Testis (tissue), 3 donors: ENCODE results near the gene IST1. TPM values are rescaled to one million over a fixed set of nuclear protein-coding genes. Genes with fewer than 3 reads are reported as not detected.
A peak's percentile ranks its signal among the peaks of the same experiment; 100 is the strongest.

Experiments
- DNase-seq: peaks from one replicate; pipeline ENCODE4 v3.0.0-alpha.2; 2019
- H3K27ac ChIP-seq, 2 donors: fragments of 200-600 bp; sonication (generic); one replicate each; pipeline ENCODE4 v1.5.1; 2019
- H3K27me3 ChIP-seq: fragments of 200-600 bp; sonication (generic); one replicate; pipeline ENCODE4 v1.5.1; 2019
- H3K36me3 ChIP-seq: fragments of 200-600 bp; sonication (generic); one replicate; pipeline ENCODE4 v1.5.1; 2017; ENCODE audit warnings: low read depth; ENCODE audit errors: missing control alignments
- H3K4me1 ChIP-seq: fragments of 200-600 bp; sonication (generic); one replicate; pipeline ENCODE4 v1.5.1; 2019
- H3K4me3 ChIP-seq, 2 donors: fragments of 200-600 bp; sonication (generic); one replicate each; pipeline ENCODE4 v1.5.1; 2017 to 2019
- H3K9me3 ChIP-seq: fragments of 200-600 bp; sonication (generic); one replicate; pipeline ENCODE4 v1.5.1; 2017
- CTCF ChIP-seq, 3 experiments: fragments of 450-650 bp in 2 of 3; fragments of 200-600 bp in 1 of 3; sonication (generic) in 1 of 3; IDR thresholded peaks; one replicate each; pipeline ENCODE4 v1.5.1; 2016 to 2019; ENCODE audit warnings: antibody characterized with exemption in 3 of 3, mild to moderate bottlenecking in 2 of 3, moderate library complexity in 1 of 3
- POLR2A ChIP-seq: fragments of 450-650 bp; IDR thresholded peaks from one replicate; pipeline ENCODE4 v1.6.1; 2017; ENCODE audit warnings: antibody characterized with exemption, mild to moderate bottlenecking, moderate library complexity
- WGBS, 2 donors: methylation state at CpG; one replicate each; pipeline ENCODE4 v1.1.5; 2018; 5-methylcytosine and 5-hydroxymethylcytosine counted together
- intact Hi-C: fragments of 100-400 bp; cut with DNase I; formaldehyde crosslinking; loops from one replicate; pipeline ENCODE4 v1.15.1; 2023; ENCODE audit warnings: low total_unique reads
- polyA plus RNA-seq: library from polyadenylated mRNA; stranded (reverse); fragments of 350-450 nt; fragmentation: Illumina TruSeq; extraction: RNeasy Lipid Tissue Mini Kit (QIAGEN cat#74804); gene quantifications from one replicate; pipeline ENCODE4 v1.2.3, GENCODE V29; 2014; ENCODE audit warnings: low read depth, low replicate concordance; ENCODE audit not compliant: insufficient read depth
- total RNA-seq, 2 donors: library from RNA; depleted of rRNA; stranded (reverse); fragments of >200 nt; gene quantifications; one replicate each; pipeline ENCODE4 v1.2.3, GENCODE V29; 2016

IST1 gene
- total and polyA plus RNA-seq, 3 donors from 2014 or later = 236 to 306 (median 301) TPM

DNA sequence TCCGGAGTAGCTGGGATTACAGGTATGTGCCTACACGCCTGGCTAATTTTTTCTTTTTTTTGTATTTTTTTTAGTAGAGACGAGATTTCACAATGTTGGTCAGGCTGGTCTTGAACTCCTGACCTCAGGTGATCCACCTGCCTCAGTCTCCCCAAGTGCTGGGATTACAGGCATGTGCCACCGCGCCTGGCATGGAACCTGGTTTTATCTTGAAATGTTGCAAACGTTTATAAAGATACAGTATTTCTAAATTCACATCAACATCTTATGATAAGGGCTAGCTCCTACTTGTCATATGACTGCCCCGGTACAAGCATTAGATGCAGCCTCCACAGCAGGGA is 1.5 kb upstream of the IST1 start:
- peak overlapping the region; percentile 98 for H3K27ac ChIP-seq
- WGBS, 2 donors = 33 to 35% methylated on average over 7 of the region's 7 CpGs
- peaks cover 21% of the 10 kb centered on the region for H3K4me1 ChIP-seq
- H3K4me3 ChIP-seq = peak overlapping the region; percentile 86 to 97
- no peaks in the 10 kb centered on the region for H3K27me3 ChIP-seq
- H3K36me3 ChIP-seq = no peaks in the 10 kb centered on the region
- no peak for TF ChIP-seq POLR2A
- no peak for TF ChIP-seq CTCF (IDR thresholded peaks at IDR 0.05)
- peak; percentile 71 for DNase-seq
- intact Hi-C loops = no loop called here
- H3K9me3 ChIP-seq = no peaks in the 10 kb centered on the region

- Histone ChIP-seq H3K27me3 (no peaks in the 10 kb centered on the region), H3K4me3 (peak overlapping the region; percentile 86 to 97), H3K9me3 (no peaks in the 10 kb centered on the region), H3K27ac (peak overlapping the region; percentile 98), H3K36me3 (no peaks in the 10 kb centered on the region), H3K4me1 (peaks cover 24% of the 10 kb centered on the region)
- intact Hi-C loops = no loop called here
- no peak for TF ChIP-seq CTCF (IDR thresholded peaks at IDR 0.05)
- no peak for TF ChIP-seq POLR2A
- 0 to 1% methylated on average over 31 of the region's 31 CpGs for WGBS, 2 donors
- peak; percentile 72 for DNase-seq
Observed at GRCh38 chr16:71894229-71894920, 956 bp upstream of the IST1 start.

DNA sequence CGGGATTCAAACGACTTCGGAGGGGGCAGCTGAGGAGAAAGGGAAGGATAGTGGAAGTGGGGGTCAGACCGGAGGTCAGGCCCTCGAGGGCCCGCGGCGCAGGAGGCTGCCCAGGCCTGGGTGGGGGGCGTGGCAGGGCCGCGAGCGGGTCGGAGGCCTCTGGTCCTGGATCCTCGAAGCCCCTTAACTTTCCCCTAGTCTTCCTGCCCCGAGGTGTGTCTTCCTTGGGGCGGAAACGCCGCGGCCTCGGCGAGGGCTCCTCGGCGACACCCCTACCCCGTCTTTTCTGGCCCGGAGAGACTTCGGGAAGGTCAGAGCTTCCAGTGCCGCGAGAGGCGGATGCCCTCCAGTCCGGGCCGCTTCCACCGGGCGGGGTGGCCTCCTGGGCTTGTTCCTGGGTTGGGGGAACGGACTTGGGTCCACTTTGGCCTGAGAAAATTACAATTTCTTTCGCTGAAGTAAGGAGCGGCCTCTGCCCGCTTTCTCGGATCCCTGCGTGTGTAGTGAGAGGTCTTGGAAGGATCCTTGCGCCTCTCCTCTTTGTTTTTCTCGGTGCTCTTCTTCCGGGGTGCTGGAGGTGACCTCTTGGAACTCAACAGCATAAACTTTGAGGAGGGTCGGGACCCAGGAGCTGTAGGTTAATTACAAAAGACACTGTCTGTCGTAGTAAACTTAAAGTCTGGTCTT is 491 bp downstream of the IST1 start:
- no peaks in the 10 kb centered on the region for H3K36me3 ChIP-seq
- no peak for TF ChIP-seq POLR2A
- TF ChIP-seq CTCF (IDR thresholded peaks at IDR 0.05) = no peak
- H3K27me3 ChIP-seq = no peaks in the 10 kb centered on the region
- 0 to 1% methylated on average over 39 to 44 of the region's 44 CpGs for WGBS, 2 donors
- intact Hi-C loops = no loop called here
- peak overlapping the region; percentile 86 to 97 for H3K4me3 ChIP-seq
- peak overlapping the region; percentile 98 for H3K27ac ChIP-seq
- H3K4me1 ChIP-seq = peaks cover 35% of the 10 kb centered on the region
- no peaks in the 10 kb centered on the region for H3K9me3 ChIP-seq
- no peak for DNase-seq

DNA sequence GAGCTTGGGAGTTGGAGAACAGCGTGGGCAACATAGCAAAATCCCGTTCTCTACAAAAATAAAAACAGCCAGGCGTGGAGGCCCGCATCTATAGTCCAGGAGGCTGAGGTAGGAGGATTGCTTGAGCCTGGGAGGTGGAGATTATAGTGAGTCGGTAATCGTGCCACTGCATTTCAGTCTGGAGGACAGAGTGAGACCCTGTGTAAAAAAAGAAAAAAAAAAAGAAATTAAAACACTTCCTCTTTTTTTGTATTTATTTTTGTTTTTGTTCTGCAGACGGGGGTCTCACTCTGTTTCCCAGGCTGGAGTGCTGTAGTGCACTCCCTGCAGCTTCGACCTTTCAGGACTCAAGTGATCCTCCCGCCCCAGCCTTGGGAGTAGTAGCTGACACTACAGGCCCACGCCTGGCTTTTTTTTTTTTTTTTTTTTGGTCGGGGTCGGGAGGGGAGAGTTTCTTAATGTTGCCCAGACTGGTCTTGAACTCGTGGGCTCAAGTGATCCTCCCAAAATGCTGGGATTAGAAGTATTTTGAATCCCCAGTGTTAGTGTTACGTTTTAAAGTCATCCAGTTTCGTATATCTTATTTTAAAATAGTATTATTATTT is 1.5 kb downstream of the IST1 start:
- DNase-seq = no peak
- Histone ChIP-seq H3K4me1 (peaks cover 35% of the 10 kb centered on the region), H3K4me3 (peak overlapping the region in 1 of 2 donors; percentile 86), H3K36me3 (no peaks in the 10 kb centered on the region), H3K9me3 (no peaks in the 10 kb centered on the region), H3K27me3 (no peaks in the 10 kb centered on the region), H3K27ac (peak overlapping the region; percentile 98)
- no peak for TF ChIP-seq POLR2A
- TF ChIP-seq CTCF (IDR thresholded peaks at IDR 0.05) = no peak
- 22 to 33% methylated on average over 15 of the region's 15 CpGs for WGBS, 2 donors
- intact Hi-C loops = no loop called here
